ENCODE data around the gene EFHC1. TPM values are rescaled to one million over a fixed set of nuclear protein-coding genes. Genes with fewer than 3 reads are reported as not detected.
"Not testable (repeated sequence)": the region's sequence is repeated elsewhere in the genome, so short reads cannot be mapped to it uniquely, and the experiment has no call there.

EFHC1 gene
- total RNA-seq, 3 donors from 2014 or later, result 1.2 to 1.9 (median 1.8) TPM

- peaks cover 8% of the 10 kb centered on the region for H3K4me1 Mint-ChIP-seq (ENCODE audit: low read depth)
- H3K4me3 Mint-ChIP-seq, result no peak overlapping the region
- H3K27me3 Mint-ChIP-seq (ENCODE audit: low read depth), result no peaks in the 10 kb centered on the region
- no peaks in the 10 kb centered on the region for H3K9me3 Mint-ChIP-seq
- no peak for DNase-seq
- peaks cover 6% of the 10 kb centered on the region for H3K36me3 Mint-ChIP-seq (ENCODE audit: insufficient read depth)
- ATAC-seq, result no peak
These were observed 10.6 kb upstream of the EFHC1 start for GRCh38 chr6:52409499-52409898.

- ATAC-seq, result no peak
- no peak for DNase-seq
- peaks cover 2% of the 10 kb centered on the region for H3K36me3 Mint-ChIP-seq (ENCODE audit: insufficient read depth)
- no peaks in the 10 kb centered on the region for H3K9me3 Mint-ChIP-seq
- no peaks in the 10 kb centered on the region for H3K27me3 Mint-ChIP-seq (ENCODE audit: low read depth)
- peaks cover 13% of the 10 kb centered on the region for H3K4me1 Mint-ChIP-seq (ENCODE audit: low read depth)
- H3K4me3 Mint-ChIP-seq, result no peak overlapping the region
These were observed 9.2 kb upstream of the EFHC1 start for GRCh38 chr6:52410979-52411378.

GRCh38 chr6:52411911-52412310, 8.2 kb upstream of the EFHC1 start:
- DNase-seq, result no peak
- H3K36me3 Mint-ChIP-seq (ENCODE audit: insufficient read depth), result no peaks in the 10 kb centered on the region

GRCh38 chr6:52415333-52415732, 4.8 kb upstream of the EFHC1 start:
- Mint-ChIP-seq H3K27me3 (ENCODE audit: low read depth) (no peaks in the 10 kb centered on the region), H3K4me1 (ENCODE audit: low read depth) (peaks cover 21% of the 10 kb centered on the region)
- DNase-seq, result no peak

More at GRCh38 chr6:52411911-52412310, 8.2 kb upstream of the EFHC1 start:
- no peaks in the 10 kb centered on the region for H3K9me3 Mint-ChIP-seq
- peaks cover 19% of the 10 kb centered on the region for H3K4me1 Mint-ChIP-seq (ENCODE audit: low read depth)
- no peak overlapping the region for H3K4me3 Mint-ChIP-seq
- H3K27me3 Mint-ChIP-seq (ENCODE audit: low read depth), result no peaks in the 10 kb centered on the region
- no peak for ATAC-seq

GRCh38 chr6:52415917-52416628, 4.1 kb upstream of the EFHC1 start:
- no peak overlapping the region for H3K4me3 Mint-ChIP-seq
- H3K4me1 Mint-ChIP-seq (ENCODE audit: low read depth), result peaks cover 21% of the 10 kb centered on the region
- no peaks in the 10 kb centered on the region for H3K27me3 Mint-ChIP-seq (ENCODE audit: low read depth)
- DNase-seq (no peak), ATAC-seq (no peak)
- no peaks in the 10 kb centered on the region for H3K36me3 Mint-ChIP-seq (ENCODE audit: insufficient read depth)
- no peaks in the 10 kb centered on the region for H3K9me3 Mint-ChIP-seq

More at GRCh38 chr6:52415333-52415732, 4.8 kb upstream of the EFHC1 start:
- no peak for ATAC-seq
- Mint-ChIP-seq H3K36me3 (ENCODE audit: insufficient read depth) (no peaks in the 10 kb centered on the region), H3K9me3 (no peaks in the 10 kb centered on the region), H3K4me3 (no peak overlapping the region)

GRCh38 chr6:52416629-52417151, 3.5 kb upstream of the EFHC1 start:
- Mint-ChIP-seq H3K9me3 (no peaks in the 10 kb centered on the region), H3K27me3 (ENCODE audit: low read depth) (no peaks in the 10 kb centered on the region), H3K4me1 (ENCODE audit: low read depth) (peaks cover 21% of the 10 kb centered on the region), H3K36me3 (ENCODE audit: insufficient read depth) (no peaks in the 10 kb centered on the region), H3K4me3 (no peak overlapping the region)
- ATAC-seq, result no peak
- DNase-seq, result no peak

- peaks cover 18% of the 10 kb centered on the region for H3K4me1 Mint-ChIP-seq (ENCODE audit: low read depth)
- H3K9me3 Mint-ChIP-seq, result no peaks in the 10 kb centered on the region
- DNase-seq (no peak), ATAC-seq (no peak)
- no peaks in the 10 kb centered on the region for H3K27me3 Mint-ChIP-seq (ENCODE audit: low read depth)
- H3K36me3 Mint-ChIP-seq (ENCODE audit: insufficient read depth), result no peaks in the 10 kb centered on the region
- no peak overlapping the region for H3K4me3 Mint-ChIP-seq
These were observed 2.4 kb upstream of the EFHC1 start for GRCh38 chr6:52417675-52418111.

GRCh38 chr6:52418606-52419005, 1.5 kb upstream of the EFHC1 start:
- peak overlapping the region; percentile 24 for H3K4me3 Mint-ChIP-seq
- no peak for DNase-seq
- no peak for ATAC-seq
- no peaks in the 10 kb centered on the region for H3K36me3 Mint-ChIP-seq (ENCODE audit: insufficient read depth)
- H3K9me3 Mint-ChIP-seq, result no peaks in the 10 kb centered on the region
- H3K27me3 Mint-ChIP-seq (ENCODE audit: low read depth), result no peaks in the 10 kb centered on the region
- H3K4me1 Mint-ChIP-seq (ENCODE audit: low read depth), result peaks cover 16% of the 10 kb centered on the region

GRCh38 chr6:52420668-52421358, 671 bp downstream of the EFHC1 start:
- Mint-ChIP-seq H3K4me3 (no peak overlapping the region), H3K9me3 (no peaks in the 10 kb centered on the region), H3K27me3 (ENCODE audit: low read depth) (no peaks in the 10 kb centered on the region), H3K4me1 (ENCODE audit: low read depth) (peaks cover 10% of the 10 kb centered on the region), H3K36me3 (ENCODE audit: insufficient read depth) (no peaks in the 10 kb centered on the region)
- ATAC-seq (no peak), DNase-seq (no peak)

GRCh38 chr6:52422156-52422555, 2.0 kb downstream of the EFHC1 start:
- H3K36me3 Mint-ChIP-seq (ENCODE audit: insufficient read depth), result no peaks in the 10 kb centered on the region
- no peak for ATAC-seq
- no peak overlapping the region for H3K4me3 Mint-ChIP-seq
- DNase-seq, result no peak
- H3K9me3 Mint-ChIP-seq, result no peaks in the 10 kb centered on the region
- peaks cover 5% of the 10 kb centered on the region for H3K4me1 Mint-ChIP-seq (ENCODE audit: low read depth)
- no peaks in the 10 kb centered on the region for H3K27me3 Mint-ChIP-seq (ENCODE audit: low read depth)

- DNase-seq (no peak), ATAC-seq (no peak)
- H3K4me3 Mint-ChIP-seq, result no peak overlapping the region
- no peaks in the 10 kb centered on the region for H3K9me3 Mint-ChIP-seq
- no peaks in the 10 kb centered on the region for H3K27me3 Mint-ChIP-seq (ENCODE audit: low read depth)
- peaks cover 5% of the 10 kb centered on the region for H3K4me1 Mint-ChIP-seq (ENCODE audit: low read depth)
- H3K36me3 Mint-ChIP-seq (ENCODE audit: insufficient read depth), result no peaks in the 10 kb centered on the region
These were observed 3.3 kb downstream of the EFHC1 start for GRCh38 chr6:52423448-52423847.

- Mint-ChIP-seq H3K4me3 (no peak overlapping the region), H3K9me3 (no peaks in the 10 kb centered on the region), H3K27me3 (ENCODE audit: low read depth) (no peaks in the 10 kb centered on the region), H3K36me3 (ENCODE audit: insufficient read depth) (no peaks in the 10 kb centered on the region), H3K4me1 (ENCODE audit: low read depth) (peaks cover 5% of the 10 kb centered on the region)
- ATAC-seq (no peak), DNase-seq (no peak)
These were observed 3.8 kb downstream of the EFHC1 start for GRCh38 chr6:52423971-52424381.

- H3K4me1 Mint-ChIP-seq (ENCODE audit: low read depth), result peaks cover under 1% of the 10 kb centered on the region
- no peak overlapping the region for H3K4me3 Mint-ChIP-seq
- ATAC-seq, result no peak
- DNase-seq, result no peak
- no peaks in the 10 kb centered on the region for H3K36me3 Mint-ChIP-seq (ENCODE audit: insufficient read depth)
- H3K9me3 Mint-ChIP-seq, result no peaks in the 10 kb centered on the region
- no peaks in the 10 kb centered on the region for H3K27me3 Mint-ChIP-seq (ENCODE audit: low read depth)
These were observed 4.4 kb downstream of the EFHC1 start for GRCh38 chr6:52424513-52424912.

- ATAC-seq (no peak), DNase-seq (no peak)
- Mint-ChIP-seq H3K4me1 (ENCODE audit: low read depth) (no peaks in the 10 kb centered on the region), H3K36me3 (ENCODE audit: insufficient read depth) (peaks cover 6% of the 10 kb centered on the region), H3K27me3 (ENCODE audit: low read depth) (no peaks in the 10 kb centered on the region), H3K9me3 (no peaks in the 10 kb centered on the region), H3K4me3 (no peak overlapping the region)
These were observed 6.5 kb downstream of the EFHC1 start for GRCh38 chr6:52426667-52427066.

GRCh38 chr6:52433294-52433693, 13.2 kb downstream of the EFHC1 start:
- not testable (repeated sequence) for H3K9me3 Mint-ChIP-seq; H3K27me3 Mint-ChIP-seq (ENCODE audit: low read depth); ATAC-seq; DNase-seq; H3K4me3 Mint-ChIP-seq; H3K4me1 Mint-ChIP-seq (ENCODE audit: low read depth)
- H3K36me3 Mint-ChIP-seq (ENCODE audit: insufficient read depth), result peaks cover 15% of the 10 kb centered on the region

Data from activated T-cell treated with anti-CD3 and anti-CD28 coated beads, Interleukin-2, amount 50 U/mL, for 4 hours (primary cell).